ENCODE measurements around the gene KLHL26.
A peak's percentile ranks its signal among the peaks of the same experiment; 100 is the strongest.

KLHL26 gene

DNA sequence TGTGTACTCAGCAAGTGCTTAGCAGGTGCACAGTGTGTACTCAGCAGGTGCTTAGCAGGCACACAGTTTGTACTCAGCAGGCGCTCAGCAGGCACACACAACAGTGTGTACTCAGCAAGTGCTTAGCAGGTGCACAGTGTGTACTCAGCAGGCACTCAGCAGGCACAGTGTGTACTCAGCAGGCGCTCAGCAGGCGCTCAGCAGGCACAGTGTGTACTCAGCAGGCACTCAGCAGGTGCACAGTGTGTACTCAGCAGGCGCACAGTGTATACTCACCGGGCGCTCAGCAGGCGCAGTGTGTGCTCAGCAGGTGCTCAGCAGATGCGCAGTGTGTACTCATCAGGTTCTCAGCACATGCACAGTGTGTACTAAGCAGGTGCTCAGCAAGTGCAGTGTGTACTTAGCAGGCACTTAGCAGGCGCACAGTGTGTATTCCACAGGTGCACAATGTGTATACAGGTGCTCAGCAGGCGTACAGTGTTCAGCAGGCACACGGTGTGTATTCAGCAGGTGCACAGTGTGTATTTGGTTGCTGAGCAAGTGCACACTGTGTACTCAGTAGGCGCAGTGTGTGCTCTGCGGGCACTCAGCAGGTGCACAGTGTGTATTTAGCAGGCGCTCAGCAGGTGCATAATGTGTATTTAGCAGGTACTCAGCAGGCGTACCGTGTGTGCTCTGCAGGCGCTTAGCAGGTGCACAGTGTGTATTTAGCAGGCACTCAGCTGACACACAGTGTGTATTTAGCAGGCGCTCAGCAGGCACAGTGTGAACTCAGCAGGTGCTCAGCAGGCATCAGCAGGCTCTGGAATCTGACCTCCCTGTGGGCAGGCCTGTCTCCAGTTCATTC lies 61.7 kb downstream of the KLHL26 start:
- DNase-seq: no peak

DNA sequence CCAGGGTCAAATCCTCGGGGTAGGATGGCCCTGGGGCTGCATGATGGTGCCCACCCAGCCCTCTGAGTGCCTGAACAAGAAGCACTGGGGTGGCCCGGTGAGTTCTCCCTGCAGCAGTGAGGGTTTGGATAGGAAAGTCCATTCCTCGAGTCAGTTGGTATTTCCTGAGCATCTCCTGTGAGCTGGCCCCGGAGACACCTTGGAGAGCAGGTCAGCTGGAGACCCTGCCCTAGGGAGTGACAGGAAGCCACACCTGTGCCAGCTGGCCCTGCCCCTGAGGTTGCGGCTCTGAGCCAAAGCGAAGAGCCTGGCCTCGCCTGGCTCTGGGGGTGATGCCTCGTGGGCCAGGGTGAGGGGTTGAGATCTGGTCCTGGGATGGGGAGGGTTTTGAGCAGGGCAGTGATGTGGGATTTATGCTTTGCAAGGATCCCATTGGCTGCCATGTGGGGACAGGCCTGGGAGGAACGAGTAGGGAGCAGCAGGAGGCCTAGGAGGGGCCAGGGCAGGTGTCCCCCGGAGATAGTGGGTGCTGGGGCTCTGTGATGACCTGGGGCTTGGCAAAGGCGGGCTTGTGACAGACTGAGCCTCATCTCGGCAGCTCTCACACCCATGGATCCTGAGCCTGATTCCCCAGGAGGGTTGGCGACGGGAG lies 62.7 kb downstream of the KLHL26 start:
- DNase-seq: peak; percentile 23

DNA sequence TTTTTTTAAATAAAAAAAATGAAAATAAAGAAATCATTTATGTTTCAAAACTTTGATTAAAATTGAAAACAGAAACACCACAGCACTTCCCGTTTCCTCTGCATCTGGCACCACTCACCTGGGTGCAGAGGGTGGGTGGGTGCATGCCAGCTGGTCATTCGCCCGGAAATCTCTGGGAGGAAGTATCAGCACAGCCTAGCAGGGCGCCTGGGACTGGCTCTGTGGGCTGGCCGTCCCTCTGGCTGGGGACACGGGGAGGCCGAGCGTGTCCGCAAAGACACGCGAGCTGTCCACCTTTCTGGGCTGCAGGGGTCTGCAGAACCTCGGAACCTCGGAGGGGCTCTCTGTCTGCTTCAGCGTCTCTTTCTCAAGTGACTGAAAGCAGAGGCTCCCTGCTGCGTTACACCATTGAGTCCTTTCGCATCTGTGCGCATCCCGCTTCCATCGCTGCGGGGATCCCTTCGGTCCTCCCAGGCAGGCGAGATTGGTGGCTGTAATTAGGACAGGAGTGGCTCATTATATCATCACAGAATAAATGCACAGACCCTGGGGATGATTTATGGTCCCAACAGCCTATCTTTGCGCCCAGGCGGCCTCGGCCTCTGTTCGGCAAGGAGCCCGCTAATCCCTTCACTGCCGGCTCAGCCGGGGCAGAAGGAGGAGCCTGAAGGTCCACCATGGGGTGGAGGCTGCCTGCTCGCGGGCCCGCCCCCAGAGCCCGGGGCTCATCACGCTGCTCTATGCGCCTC lies 63.8 kb downstream of the KLHL26 start:
- DNase-seq: peak; percentile 87

DNA sequence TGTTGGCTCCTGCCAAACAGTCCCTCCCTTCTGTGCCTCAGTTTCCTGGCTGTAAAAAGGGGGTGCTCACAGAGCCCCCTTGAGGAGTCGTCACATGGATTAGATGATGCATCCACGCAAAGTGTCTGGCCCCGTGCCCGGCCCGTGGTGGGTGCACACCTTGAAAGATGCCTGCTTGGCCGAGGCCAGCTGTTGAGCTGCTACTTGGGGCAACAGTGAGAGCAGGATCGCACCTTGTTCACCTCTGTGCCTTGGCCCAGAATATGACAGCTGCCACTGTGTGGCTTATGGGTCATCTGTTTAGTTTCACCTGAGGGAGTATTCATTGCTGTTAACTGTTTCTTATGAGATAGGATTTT lies 64.4 kb downstream of the KLHL26 start:
- DNase-seq: no peak

DNA sequence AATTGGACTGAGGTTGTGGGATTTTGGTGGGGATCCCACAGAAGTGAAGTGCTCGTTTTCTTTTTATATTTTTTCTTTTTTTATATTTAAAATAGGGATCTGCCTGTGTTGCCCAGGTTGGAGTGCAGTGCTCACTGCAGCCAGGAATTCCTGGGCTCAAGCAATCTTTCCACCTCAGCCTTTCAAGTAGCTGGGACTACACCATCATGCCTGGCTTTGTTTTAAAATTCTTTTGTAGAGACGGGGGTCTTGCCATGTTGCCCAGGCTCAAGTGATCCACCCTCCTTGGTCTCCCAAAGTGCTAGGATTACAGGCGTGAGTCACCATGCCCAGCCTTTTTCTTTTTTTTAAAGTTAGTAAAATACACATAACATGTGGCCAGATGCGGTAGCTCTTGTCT lies 67.2 kb downstream of the KLHL26 start:
- no peak for DNase-seq

DNA sequence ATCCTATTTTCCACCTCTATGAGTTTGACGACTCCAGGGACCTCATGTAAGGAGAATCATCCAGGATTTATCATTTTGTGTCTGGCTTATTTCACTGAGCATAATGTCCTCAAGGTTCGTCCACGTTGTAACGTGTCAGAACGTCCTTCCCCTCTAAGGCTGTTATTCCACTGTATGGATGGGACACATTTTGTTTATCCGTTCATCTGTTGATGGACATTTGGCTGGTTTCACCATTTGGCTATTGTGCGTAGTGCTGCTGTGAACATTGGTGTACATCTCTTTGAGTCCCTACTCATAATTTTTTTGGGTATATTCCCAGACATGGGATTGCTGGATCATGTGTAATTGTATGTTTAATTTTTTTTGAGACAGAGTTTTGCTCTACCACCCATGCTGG lies 68.1 kb downstream of the KLHL26 start:
- no peak for DNase-seq

DNA sequence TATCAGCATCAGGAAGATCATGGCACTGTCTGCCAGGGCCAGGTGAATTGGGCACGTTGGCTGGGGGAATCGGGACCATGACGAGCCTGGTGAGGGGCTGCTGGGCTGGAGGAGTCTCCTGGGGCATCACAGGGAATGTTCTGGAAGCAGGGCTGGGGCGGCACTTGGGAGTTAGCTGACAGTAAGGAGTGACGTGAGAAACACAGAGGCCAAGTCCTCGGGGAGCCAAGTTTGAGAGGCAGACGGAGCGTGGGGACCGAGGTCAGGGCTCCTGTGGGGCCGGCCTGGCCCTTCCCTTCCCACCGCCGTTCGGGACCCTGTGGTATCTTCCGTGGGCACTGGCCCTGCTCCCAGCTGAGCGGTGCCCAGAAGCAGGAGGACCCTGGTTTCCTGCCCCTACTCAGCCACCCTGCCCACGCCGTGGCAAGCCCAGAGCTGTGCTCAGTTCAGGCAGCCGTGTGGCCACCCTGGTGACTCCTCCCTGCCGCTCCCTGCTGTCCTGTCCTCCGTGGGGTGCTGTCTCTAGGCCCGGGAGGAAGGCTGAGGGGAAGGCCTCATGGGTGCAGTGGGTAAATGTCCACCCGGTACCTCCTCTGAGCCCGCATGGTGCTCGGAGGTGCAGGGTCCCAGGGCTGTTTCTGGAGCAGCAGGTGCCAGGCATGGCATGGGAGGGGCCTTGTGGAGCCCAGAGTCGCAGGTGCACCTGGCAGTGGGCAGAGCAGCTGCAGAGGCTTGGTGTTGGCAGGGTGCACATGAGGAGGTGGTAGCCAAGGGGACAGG lies 71.8 kb downstream of the KLHL26 start:
- DNase-seq: no peak

DNA sequence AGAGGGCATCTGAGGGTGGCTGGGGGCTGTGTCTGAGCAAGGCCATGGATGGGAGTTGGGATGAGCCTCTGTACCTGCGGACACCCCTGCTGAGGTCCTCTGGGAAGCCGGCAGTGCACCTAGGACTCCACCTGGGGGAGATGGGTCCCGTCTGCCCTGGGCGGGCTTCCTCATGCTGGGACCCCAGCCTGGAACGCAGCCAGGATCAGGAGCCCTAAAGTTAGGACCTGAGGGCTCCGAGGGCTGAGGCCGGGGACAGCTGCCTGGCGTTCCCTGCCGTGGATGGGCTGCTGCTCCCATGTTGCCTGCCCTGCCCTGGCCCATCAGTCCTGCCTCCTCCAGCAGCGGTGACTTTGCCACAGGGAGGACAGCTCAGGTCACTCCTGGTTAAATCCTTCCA lies 72.7 kb downstream of the KLHL26 start:
- no peak for DNase-seq

DNA sequence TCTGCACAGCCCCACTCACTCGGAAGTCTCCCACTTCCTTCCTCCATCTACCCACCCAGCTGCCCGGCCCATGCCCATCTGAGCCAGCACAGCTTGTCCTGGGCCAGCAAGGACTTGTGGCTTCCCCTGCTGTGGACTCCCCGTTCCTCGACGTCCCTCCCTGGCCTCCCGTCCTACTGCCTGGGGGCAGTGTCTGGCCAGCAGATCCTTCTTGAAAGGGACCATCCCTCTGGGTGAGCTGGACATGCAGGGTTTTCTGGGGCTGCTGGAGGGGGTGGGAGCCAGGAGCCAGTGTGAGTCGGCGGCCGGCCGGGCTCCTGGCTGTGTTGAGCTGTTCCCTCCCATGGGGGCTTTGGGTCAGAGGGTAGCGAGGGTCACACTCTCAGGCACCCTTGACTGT lies 73.4 kb downstream of the KLHL26 start:
- no peak for DNase-seq

DNA sequence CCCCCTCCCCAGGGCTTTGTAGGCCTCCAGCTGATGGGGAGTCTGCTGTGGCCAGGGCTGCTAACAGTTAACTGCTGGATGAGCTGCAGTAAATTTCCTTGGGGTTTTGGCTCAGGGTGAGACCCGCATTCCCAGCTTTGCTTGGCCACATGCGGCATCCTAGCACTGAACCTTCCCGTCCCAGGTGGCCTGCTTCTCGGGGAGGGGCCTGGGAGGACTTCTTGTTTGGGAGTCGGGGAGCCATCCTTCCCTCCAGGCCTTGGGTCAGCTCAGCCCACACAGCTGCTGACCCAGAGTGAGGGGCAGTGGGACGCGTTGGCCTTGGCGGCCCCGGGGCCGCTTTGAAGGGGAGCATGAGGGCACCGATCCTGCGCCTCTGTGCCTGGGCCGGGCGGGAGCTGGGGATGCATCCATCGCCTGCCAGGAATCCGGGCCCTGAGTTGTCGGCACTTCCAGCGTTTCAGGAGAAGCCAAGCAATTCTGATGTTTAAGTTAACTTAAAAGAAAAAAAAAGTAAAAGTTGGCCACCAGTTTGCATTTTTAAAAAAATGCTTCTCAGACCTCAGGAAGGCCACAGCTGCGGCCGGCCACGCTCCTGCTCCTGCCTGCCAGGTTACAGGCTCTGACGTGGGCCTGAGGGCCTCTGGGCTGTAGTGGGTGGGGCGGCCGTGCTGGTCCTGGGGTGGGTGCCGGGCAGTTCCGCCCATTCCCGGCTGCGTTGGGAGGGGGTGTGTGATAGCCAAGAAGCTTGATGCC lies 74.3 kb downstream of the KLHL26 start:
- DNase-seq: no peak

DNA sequence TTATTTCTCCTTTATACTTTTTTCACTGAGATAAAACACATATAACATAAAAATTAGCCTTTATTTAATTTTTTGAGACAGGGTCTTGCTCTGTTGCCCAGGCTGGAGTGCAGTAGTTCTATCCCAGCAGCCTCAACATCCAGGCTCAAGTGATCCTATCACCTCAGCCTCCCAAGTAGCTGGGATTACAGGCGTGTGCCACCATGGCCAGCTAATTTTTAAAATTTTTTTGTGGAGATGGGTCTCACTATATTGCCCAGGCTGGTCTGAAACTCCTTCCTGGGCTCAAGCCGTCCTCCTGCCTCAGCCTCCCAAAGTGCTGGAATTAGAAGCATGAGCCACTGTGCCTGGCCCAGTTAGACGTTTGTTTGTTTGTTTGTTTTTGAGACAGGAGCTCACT lies 75.1 kb downstream of the KLHL26 start:
- DNase-seq: no peak

DNA sequence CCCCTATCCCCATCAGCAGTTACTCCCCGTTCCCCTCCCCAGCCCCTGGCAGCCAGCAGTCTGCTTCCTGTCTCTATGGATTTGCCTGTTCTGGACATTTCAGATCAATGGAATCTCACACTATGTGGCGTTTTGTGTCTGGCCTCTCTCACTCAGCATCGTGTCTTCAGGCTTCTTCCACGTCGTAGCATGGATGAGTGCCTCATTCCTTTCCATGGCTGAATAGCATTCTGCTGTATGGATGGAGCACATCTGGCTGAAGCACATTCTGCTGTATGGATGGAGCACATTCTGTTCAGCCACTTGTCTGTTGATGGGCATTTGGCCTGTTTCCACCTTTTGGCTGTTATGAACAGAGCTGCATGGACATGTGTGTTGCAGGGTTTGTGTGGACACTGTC lies 76.2 kb downstream of the KLHL26 start:
- no peak for DNase-seq

DNA sequence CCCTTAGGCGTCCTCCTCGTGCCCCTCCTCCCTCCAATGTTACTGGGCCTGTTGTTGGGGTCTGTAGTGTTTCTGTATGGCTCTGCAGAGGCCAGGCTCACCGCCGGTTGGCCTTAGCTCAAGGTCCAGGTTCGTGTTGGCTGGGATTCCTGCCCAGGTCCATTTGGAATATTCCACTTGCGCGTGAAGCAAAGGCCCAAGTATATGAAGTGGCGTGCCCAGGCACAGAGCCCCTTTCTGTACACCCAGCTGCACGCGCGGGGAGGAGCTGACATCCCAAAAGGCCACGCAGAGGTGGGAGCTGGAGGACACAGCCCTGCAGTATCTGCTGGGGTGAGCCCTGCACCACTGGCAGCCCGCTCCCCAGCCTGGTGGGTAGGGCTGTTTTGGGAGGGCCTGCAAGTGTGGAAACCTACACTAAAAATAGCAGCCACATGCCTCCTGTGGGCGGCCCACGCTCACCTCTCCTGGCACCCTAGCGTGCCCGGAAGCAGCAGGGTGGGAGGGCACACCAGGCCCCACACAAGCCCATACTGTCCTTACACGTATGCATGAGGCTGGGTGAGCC lies 76.8 kb downstream of the KLHL26 start:
- no peak for DNase-seq

DNA sequence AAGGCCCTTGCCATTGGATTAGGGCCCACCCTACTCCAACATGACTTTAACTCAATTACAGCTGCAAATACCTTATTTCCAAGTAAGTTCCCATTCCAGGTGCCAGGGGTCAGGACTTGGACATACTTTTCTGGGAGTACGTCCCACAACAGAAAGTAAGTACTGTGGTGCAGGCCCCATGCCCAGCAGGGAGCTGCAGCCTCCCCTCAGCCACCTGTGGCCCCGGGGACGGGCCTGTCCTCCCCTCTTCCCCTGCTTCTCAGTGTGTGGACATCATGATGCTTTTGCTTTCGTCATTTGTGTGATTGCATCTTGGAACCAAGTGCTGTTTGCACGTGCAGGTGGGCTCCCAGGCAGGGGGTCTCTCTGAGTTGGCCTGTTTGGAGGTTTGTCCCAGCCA lies 78.6 kb downstream of the KLHL26 start:
- DNase-seq: no peak

DNA sequence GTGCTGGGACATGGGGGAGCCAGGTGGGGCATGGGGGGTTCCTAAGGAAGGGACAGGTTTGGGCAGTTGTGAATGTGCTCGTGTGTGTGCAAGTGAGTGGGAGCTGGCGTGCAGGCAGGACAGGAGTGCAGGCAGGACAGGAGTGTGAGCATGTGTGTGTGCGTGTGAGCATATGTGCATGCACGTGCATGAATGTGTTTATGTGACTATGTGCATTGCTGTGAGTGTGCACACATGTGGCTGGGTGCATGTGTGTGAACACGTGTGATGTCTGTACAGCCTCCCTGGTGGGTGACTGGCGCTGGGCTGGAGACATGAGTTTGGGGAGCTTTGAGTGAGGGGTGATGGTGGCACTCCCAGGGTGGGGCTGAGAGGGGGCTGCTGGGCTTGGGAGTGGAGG lies 80.0 kb downstream of the KLHL26 start:
- DNase-seq: no peak

DNA sequence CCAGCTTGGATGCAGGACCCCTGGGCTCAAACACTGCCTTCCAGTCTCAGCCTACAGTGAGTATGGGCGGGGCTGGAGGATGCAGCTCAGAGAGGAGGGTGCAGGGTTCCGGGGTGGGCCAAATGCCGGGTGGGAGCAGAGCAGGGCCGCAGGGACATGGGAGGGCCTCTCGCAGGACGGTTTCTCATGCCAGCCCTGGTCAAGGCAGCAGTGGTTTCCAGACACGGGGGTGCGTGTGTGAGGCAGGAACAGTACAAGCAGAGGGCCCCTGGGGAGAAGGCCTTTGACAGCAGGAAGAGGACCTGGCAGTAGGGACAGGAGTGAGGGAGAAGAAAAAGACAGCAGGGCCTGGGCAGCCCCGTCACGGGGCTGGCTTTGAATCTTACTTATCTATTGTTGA lies 80.8 kb downstream of the KLHL26 start:
- no peak for DNase-seq

DNA sequence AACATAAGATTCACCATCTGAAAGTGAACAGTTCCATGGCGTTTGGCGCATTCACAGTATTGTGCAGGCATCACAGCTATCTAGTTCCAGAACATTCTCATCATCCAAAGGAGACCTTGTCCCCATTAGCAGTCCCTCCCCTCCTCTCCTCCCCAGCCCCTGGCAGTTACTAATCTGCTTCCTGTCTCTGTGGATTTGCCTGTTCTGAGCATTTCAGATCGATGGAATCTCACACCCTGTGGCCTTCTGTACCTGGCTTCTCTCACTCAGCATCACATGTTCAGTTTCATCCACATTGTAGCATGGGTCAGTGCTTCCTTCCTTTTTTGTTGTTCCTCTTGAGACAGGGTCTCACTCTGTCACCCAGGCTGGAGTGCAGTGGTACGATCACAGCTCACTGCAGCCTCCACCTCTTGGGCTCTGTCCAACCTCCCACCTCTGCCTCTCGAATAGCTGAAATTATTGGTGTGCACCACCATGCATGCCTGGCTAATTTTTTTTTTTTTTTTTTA lies 81.2 kb downstream of the KLHL26 start:
- no peak for DNase-seq

DNA sequence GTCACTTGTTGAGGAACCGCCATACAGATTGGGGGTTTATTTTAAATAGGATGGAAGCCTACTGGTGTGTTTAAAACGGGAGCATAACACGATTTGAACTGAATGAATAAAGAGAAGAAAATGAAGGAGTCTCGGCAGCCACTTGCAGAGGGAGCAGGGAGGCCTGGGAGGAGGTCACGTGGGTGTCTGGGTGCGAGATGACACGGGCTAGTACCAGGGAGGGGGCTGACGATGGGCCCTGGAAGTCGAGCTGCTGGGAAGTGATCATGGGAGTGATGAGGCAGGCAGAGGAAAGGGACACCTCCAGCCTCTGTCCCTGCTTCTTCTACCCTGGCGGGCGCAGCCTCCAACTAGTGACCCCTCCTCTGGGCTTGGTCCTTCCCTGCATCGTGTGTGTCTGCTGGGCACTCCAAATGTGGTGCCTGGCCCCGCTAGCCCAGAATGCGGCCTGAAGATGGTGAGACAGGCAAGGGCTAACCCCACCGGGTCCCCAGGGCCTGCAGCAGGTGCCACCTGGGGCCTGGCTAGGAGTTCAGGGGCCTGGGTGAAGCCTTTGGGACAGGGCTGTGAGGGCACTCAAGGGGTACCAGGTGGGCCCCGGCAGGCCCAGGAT lies 82.1 kb downstream of the KLHL26 start:
- DNase-seq: no peak

DNA sequence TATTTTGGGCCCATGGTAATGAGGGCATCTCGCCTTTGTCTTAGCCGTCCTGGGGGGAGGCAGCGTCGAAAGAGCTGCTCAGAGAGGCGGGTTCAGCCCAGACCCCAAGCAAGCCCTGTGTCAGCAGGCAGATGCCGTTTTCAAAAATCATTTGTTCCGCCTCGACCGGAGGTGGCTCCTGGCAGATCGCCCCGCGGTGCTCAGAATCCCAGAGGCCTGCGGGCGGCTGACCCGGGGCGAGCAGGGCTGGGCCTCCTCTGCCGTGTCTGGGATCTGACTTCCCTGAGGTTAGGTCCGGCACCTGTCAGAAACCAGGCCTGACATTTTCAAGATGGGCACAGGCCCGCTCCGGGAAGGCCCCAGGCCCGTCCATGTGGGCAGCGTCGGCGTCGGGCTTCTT lies 82.7 kb downstream of the KLHL26 start:
- peak; percentile 26 for DNase-seq
